Trophoblast cell (in vitro differentiated cells and primary cell): ENCODE results near the gene HERC4.
"Not testable (repeated sequence)": the region's sequence is repeated elsewhere in the genome, so short reads cannot be mapped to it uniquely, and the experiment has no call there.

Experiments
- DNase-seq, 2 donors: peaks; one replicate each; pipeline ENCODE4 v3.0.0-alpha.2; 2016
- H2AFZ ChIP-seq: 2 replicates; pipeline ENCODE4 v1.6.1; 2013; ENCODE audit warnings: low read length, moderate library complexity, mild to moderate bottlenecking; ENCODE audit not compliant: insufficient read depth, poor library complexity
- H2AK5ac ChIP-seq: 2 replicates; pipeline ENCODE4 v1.6.1; 2013; ENCODE audit warnings: mild to moderate bottlenecking, low read length
- H2BK120ac ChIP-seq: 2 replicates; pipeline ENCODE4 v1.6.1; 2013; ENCODE audit warnings: low read length, mild to moderate bottlenecking, moderate library complexity; ENCODE audit not compliant: insufficient read depth, poor library complexity
- H2BK12ac ChIP-seq: 2 replicates; pipeline ENCODE4 v1.6.1; 2013; ENCODE audit warnings: mild to moderate bottlenecking, low read length, moderate library complexity
- H2BK5ac ChIP-seq: 2 replicates; pipeline ENCODE4 v1.6.1; 2013; ENCODE audit warnings: low read length, low read depth, moderate library complexity, mild to moderate bottlenecking; ENCODE audit not compliant: poor library complexity
- H3K14ac ChIP-seq: 2 replicates; pipeline ENCODE4 v1.6.1; 2013; ENCODE audit warnings: mild to moderate bottlenecking, low read length
- H3K18ac ChIP-seq: 2 replicates; pipeline ENCODE4 v1.6.1; 2013; ENCODE audit warnings: mild to moderate bottlenecking, low read length
- H3K23ac ChIP-seq: 2 replicates; pipeline ENCODE4 v1.6.1; 2013; ENCODE audit warnings: low read length
- H3K27ac ChIP-seq: 2 replicates; pipeline ENCODE4 v1.5.1; 2013; ENCODE audit warnings: low read depth, mild to moderate bottlenecking, inconsistent platforms, low read length, moderate library complexity
- H3K27me3 ChIP-seq: 2 replicates; pipeline ENCODE4 v1.6.1; 2013; ENCODE audit warnings: inconsistent platforms, mild to moderate bottlenecking, low read length, moderate library complexity; ENCODE audit not compliant: insufficient read depth
- H3K36me3 ChIP-seq, 2 experiments: 1 replicate in 1 of 2; 2 replicates in 1 of 2; pipeline ENCODE4 v1.6.1; 2013; ENCODE audit warnings: low read length in 2 of 2, mild to moderate bottlenecking in 2 of 2, moderate library complexity in 1 of 2; ENCODE audit not compliant: insufficient read depth in 2 of 2, control insufficient read depth in 1 of 2
- H3K4ac ChIP-seq: 2 replicates; pipeline ENCODE4 v1.6.1; 2013; ENCODE audit warnings: low read depth, mild to moderate bottlenecking, low read length, moderate library complexity
- H3K4me1 ChIP-seq, 2 experiments: 1 replicate in 1 of 2; 2 replicates in 1 of 2; pipeline ENCODE4 v1.6.1; 2013; ENCODE audit warnings: low read length in 2 of 2, mild to moderate bottlenecking in 2 of 2, moderate library complexity in 1 of 2; ENCODE audit not compliant: insufficient read depth in 2 of 2, control insufficient read depth in 1 of 2
- H3K4me2 ChIP-seq: 2 replicates; pipeline ENCODE4 v1.6.1; 2013; ENCODE audit warnings: inconsistent platforms, mild to moderate bottlenecking, low read length, moderate library complexity
- H3K4me3 ChIP-seq: 2 replicates; pipeline ENCODE4 v1.5.1; 2013; ENCODE audit warnings: mild to moderate bottlenecking, low read depth, low read length, inconsistent platforms
- H3K79me1 ChIP-seq: one replicate; pipeline ENCODE4 v1.6.1; 2013; ENCODE audit warnings: low read length
- H3K79me2 ChIP-seq: 2 replicates; pipeline ENCODE4 v1.6.1; 2013; ENCODE audit warnings: low read length, mild to moderate bottlenecking; ENCODE audit not compliant: control insufficient read depth, insufficient read depth, poor library complexity
- H3K9ac ChIP-seq: 2 replicates; pipeline ENCODE4 v1.6.1; 2013; ENCODE audit warnings: mild to moderate bottlenecking, low read length
- H3K9me3 ChIP-seq: 2 replicates; pipeline ENCODE4 v1.6.1; 2013; ENCODE audit warnings: low read depth, mild to moderate bottlenecking, control low read depth, inconsistent platforms, low read length; ENCODE audit not compliant: insufficient read depth
- H4K12ac ChIP-seq: 2 replicates; pipeline ENCODE4 v1.6.1; 2013; ENCODE audit warnings: low read depth, mild to moderate bottlenecking, low read length, moderate library complexity
- H4K8ac ChIP-seq: 2 replicates; pipeline ENCODE4 v1.6.1; 2013; ENCODE audit warnings: low read depth, mild to moderate bottlenecking, low read length, moderate library complexity
- H4K91ac ChIP-seq: one replicate; pipeline ENCODE4 v1.6.1; 2013; ENCODE audit warnings: low read depth, mild to moderate bottlenecking, low read length, moderate library complexity
- WGBS: extraction: QIAGEN DNeasy Blood & Tissue Kit; methylation state at CpG from one replicate; pipeline ENCODE4 v1.1.7; 2013; ENCODE audit warnings: missing lambda C conversion rate; ENCODE audit not compliant: insufficient read length, insufficient coverage; ENCODE audit errors: extremely low coverage; 5-methylcytosine and 5-hydroxymethylcytosine counted together

HERC4 gene

GRCh38 chr10:67990093-67990492 lies 85.0 kb downstream of the HERC4 start:
- no peak overlapping the region for H3K4me3 ChIP-seq
- no peak overlapping the region for H4K8ac ChIP-seq
- H4K12ac ChIP-seq = no peak overlapping the region
- DNase-seq = no peak
- H3K18ac ChIP-seq = no peak overlapping the region
- H3K36me3 ChIP-seq = peaks cover 7 to 9% of the 10 kb centered on the region in 2 experiments
- H3K27me3 ChIP-seq = no peaks in the 10 kb centered on the region
- no peak overlapping the region for H2BK5ac ChIP-seq
- no peak overlapping the region for H2BK12ac ChIP-seq
- H3K9ac ChIP-seq = no peak overlapping the region
- H3K79me1 ChIP-seq = no peaks in the 10 kb centered on the region
- no peak overlapping the region for H3K4ac ChIP-seq
- no peak overlapping the region for H4K91ac ChIP-seq
- H3K4me1 ChIP-seq = no peaks in the 10 kb centered on the region
- no peak overlapping the region for H2BK120ac ChIP-seq
- no peak overlapping the region for H3K23ac ChIP-seq
- H2AFZ ChIP-seq = no peak overlapping the region
- H3K14ac ChIP-seq = no peak overlapping the region
- H2AK5ac ChIP-seq = no peak overlapping the region
- H3K27ac ChIP-seq = no peak overlapping the region
- H3K79me2 ChIP-seq = no peaks in the 10 kb centered on the region
- H3K4me2 ChIP-seq = no peak overlapping the region
- H3K9me3 ChIP-seq = no peaks in the 10 kb centered on the region

GRCh38 chr10:67988606-67989005 lies 86.5 kb downstream of the HERC4 start:
- Histone ChIP-seq H4K91ac (no peak overlapping the region), H3K27ac (no peak overlapping the region), H3K36me3 (peaks cover 7% of the 10 kb centered on the region in 2 experiments), H3K4me1 (no peaks in the 10 kb centered on the region), H3K4me2 (no peak overlapping the region), H3K9me3 (no peaks in the 10 kb centered on the region), H2BK12ac (no peak overlapping the region), H4K12ac (no peak overlapping the region), H2AK5ac (no peak overlapping the region), H2BK120ac (no peak overlapping the region), H3K79me1 (no peaks in the 10 kb centered on the region), H3K4ac (no peak overlapping the region), H2AFZ (no peak overlapping the region), H3K27me3 (no peaks in the 10 kb centered on the region), H4K8ac (no peak overlapping the region), H3K4me3 (no peak overlapping the region), H3K14ac (no peak overlapping the region), H3K23ac (no peak overlapping the region), H3K9ac (no peak overlapping the region), H3K79me2 (no peaks in the 10 kb centered on the region), H3K18ac (no peak overlapping the region), H2BK5ac (no peak overlapping the region)
- WGBS = no CpG with 5 or more reads among the region's 1 CpG
- no peak for DNase-seq

GRCh38 chr10:67982603-67983002 lies 92.5 kb downstream of the HERC4 start:
- not testable (repeated sequence) for H4K12ac ChIP-seq, H4K91ac ChIP-seq, H2BK120ac ChIP-seq, H3K4me1 ChIP-seq, H3K27ac ChIP-seq, H2AFZ ChIP-seq, H3K79me1 ChIP-seq, H3K23ac ChIP-seq, H3K14ac ChIP-seq, H3K9ac ChIP-seq, H3K4ac ChIP-seq, H3K4me3 ChIP-seq, H2BK12ac ChIP-seq, H3K9me3 ChIP-seq, H3K27me3 ChIP-seq, DNase-seq, H2BK5ac ChIP-seq, H3K18ac ChIP-seq, H3K79me2 ChIP-seq, H4K8ac ChIP-seq, H3K4me2 ChIP-seq, H2AK5ac ChIP-seq
- WGBS = no CpG with 5 or more reads among the region's 8 CpGs
- peaks cover 13 to 19% of the 10 kb centered on the region in 2 experiments for H3K36me3 ChIP-seq

DNA sequence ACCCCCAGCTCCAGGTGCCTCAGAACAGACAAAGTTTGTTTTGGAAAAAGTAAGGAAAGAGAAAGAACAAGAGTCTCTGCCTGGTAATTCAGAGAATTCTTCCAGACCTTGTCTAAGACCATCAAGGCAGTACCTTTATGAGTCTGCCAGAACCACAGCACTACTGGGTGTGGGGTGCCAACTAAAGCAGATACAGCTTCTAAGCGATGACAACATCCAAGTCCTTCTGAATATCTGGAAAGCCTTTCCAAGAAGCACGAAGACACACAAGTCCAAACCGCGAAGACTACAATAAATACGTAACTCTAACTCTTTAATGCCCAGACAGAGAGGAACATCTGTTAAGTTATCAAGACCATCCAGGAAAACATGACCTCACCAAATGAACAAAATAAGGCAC lies 96.3 kb downstream of the HERC4 start:
- H3K14ac ChIP-seq = no peak overlapping the region

More for the DNA sequence above, 96.3 kb downstream of the HERC4 start:
- Histone ChIP-seq H3K23ac (no peak overlapping the region), H3K18ac (no peak overlapping the region), H3K79me1 (no peaks in the 10 kb centered on the region), H3K27me3 (no peaks in the 10 kb centered on the region), H3K27ac (no peak overlapping the region), H3K4me1 (no peaks in the 10 kb centered on the region), H2BK120ac (no peak overlapping the region), H3K4me2 (no peak overlapping the region), H3K4ac (no peak overlapping the region), H4K91ac (no peak overlapping the region), H2BK12ac (no peak overlapping the region), H2BK5ac (no peak overlapping the region), H3K4me3 (no peak overlapping the region), H3K79me2 (no peaks in the 10 kb centered on the region), H4K8ac (no peak overlapping the region), H3K9me3 (peaks cover 2% of the 10 kb centered on the region), H2AFZ (no peak overlapping the region), H2AK5ac (no peak overlapping the region), H3K9ac (no peak overlapping the region), H3K36me3 (peaks cover 22 to 24% of the 10 kb centered on the region in 2 experiments), H4K12ac (no peak overlapping the region)
- no CpG with 5 or more reads among the region's 5 CpGs for WGBS
- no peak for DNase-seq
